ENCODE measurements around the gene EEF1AKMT1. TPM values are rescaled to one million over a fixed set of nuclear protein-coding genes. Genes with fewer than 3 reads are reported as not detected.
"Not testable (repeated sequence)": the region's sequence is repeated elsewhere in the genome, so short reads cannot be mapped to it uniquely, and the experiment has no call there.

EEF1AKMT1 gene
- total RNA-seq, 4 donors from 2014 or later = 7.5 to 15.2 (median 10.3) TPM

DNA sequence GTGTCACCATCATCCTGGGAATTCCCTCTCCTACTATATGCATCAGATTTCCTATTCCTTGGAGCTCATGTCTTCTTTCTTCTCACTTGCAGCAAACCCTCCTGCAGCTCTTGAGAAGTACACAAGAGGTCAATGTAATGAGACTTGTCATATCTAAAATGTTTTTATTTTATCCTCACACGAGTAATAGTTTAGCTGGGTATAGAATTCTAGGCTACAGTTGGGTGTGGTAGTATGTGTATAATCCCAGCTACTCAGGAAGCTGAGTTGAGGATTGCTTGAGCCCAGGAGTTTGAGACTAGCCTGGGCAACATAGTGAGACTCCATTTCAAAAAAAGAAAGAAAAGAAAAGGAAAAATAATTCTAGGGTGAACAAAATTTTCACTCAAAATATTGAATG lies 24.4 kb downstream of the EEF1AKMT1 start:
- intact Hi-C loops (cut with DNase I) = no loop called here
- TF ChIP-seq POLR2A (IDR thresholded peaks at IDR 0.05) = no peak
- no peak overlapping the region for H3K27ac ChIP-seq
- H3K27me3 ChIP-seq = no peaks in the 10 kb centered on the region
- H3K4me1 ChIP-seq = no peaks in the 10 kb centered on the region
- H3K36me3 ChIP-seq = no peaks in the 10 kb centered on the region
- no peaks in the 10 kb centered on the region for H3K9me3 ChIP-seq
- no peak overlapping the region for H3K4me3 ChIP-seq (replicated peaks in 1 of 3)
- no peak for DNase-seq
- WGBS, 2 donors = 90 to 96% methylated on average over 1 of the region's 1 CpG

DNA sequence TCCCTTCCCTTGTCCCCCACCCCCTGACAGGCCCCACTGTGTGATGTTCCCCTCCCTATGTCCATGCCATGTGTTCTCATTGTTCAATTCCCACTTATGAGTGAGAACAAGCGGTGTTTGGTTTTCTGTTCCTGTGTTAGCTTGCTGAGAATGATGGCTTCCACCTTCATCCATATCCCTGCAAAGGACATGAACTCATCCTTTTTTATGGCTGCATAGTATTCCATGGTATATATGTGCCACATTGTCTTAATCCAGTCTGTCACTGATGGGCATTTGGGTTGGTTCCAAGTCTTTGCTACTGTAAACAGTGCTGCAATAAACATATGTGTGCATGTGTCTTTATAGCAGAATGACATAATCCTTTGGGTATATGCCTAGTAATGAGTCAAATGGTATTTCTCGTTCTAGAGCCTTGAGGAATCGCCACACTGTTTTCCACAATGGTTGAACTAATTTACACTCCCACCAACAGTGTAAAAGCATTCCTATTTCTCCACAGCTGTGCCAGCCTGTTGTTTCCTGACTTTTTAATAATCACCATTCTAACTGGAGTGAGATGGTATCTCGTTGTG lies 29.8 kb downstream of the EEF1AKMT1 start:
- H3K27ac ChIP-seq; H3K9me3 ChIP-seq; H3K27me3 ChIP-seq; H3K36me3 ChIP-seq; H3K4me1 ChIP-seq; DNase-seq; intact Hi-C loops (cut with DNase I); H3K4me3 ChIP-seq (replicated peaks in 1 of 3): not testable (repeated sequence)
- 95 to 100% methylated on average over 4 of the region's 4 CpGs for WGBS, 2 donors

DNA sequence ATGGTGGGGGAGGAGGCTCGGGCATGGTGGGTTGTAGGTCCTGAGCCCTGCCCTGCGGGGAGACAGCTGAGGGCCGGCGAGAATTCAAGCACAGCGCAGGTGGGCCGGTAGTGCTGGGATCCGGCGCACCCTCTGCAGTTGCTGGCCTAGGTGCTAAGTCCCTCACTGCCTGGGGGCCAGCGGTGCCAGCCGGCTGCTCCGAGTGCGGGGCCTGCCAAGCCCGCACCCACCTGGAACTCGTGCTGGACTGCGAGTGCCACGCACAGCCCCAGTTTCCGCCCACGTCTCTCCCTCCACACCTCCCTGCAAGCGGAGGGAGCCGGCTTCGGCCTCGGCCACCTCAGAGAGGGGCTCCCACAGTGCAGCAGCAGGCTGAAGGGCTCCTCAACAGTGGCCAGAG lies 33.7 kb downstream of the EEF1AKMT1 start:
- no peak for DNase-seq

DNA sequence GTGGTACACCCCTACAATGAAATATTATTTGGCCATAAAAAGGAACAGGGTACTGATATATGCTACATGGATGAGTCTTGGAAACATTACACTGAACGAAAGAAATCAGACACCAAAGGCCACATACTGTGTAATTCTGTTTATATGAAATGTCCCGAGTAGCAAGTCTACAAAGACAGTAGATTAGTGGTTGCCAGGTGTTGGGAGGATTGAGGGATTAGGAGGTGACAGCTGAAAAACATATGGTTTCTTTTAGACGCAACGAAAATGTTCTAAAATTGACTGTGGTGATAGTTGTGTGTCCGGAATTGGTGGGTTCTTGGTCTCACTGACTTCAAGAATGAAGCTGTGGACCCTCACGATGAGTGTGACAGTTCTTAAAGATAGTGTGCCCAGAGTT lies 35.1 kb downstream of the EEF1AKMT1 start:
- no peak for DNase-seq
- Histone ChIP-seq H3K9me3 (no peaks in the 10 kb centered on the region), H3K36me3 (no peaks in the 10 kb centered on the region), H3K27ac (no peak overlapping the region), H3K27me3 (no peaks in the 10 kb centered on the region), H3K4me1 (no peaks in the 10 kb centered on the region), H3K4me3 (replicated peaks in 1 of 3) (no peak overlapping the region)
- intact Hi-C loops (cut with DNase I) = no loop called here
- TF ChIP-seq, protein P1, sequence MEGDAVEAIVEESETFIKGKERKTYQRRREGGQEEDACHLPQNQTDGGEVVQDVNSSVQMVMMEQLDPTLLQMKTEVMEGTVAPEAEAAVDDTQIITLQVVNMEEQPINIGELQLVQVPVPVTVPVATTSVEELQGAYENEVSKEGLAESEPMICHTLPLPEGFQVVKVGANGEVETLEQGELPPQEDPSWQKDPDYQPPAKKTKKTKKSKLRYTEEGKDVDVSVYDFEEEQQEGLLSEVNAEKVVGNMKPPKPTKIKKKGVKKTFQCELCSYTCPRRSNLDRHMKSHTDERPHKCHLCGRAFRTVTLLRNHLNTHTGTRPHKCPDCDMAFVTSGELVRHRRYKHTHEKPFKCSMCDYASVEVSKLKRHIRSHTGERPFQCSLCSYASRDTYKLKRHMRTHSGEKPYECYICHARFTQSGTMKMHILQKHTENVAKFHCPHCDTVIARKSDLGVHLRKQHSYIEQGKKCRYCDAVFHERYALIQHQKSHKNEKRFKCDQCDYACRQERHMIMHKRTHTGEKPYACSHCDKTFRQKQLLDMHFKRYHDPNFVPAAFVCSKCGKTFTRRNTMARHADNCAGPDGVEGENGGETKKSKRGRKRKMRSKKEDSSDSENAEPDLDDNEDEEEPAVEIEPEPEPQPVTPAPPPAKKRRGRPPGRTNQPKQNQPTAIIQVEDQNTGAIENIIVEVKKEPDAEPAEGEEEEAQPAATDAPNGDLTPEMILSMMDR (IDR thresholded peaks at IDR 0.05) = no peak
- no peak for TF ChIP-seq POLR2A (IDR thresholded peaks at IDR 0.05)
- 96% methylated on average over 6 of the region's 6 CpGs for WGBS, 2 donors

More for the DNA sequence above, 33.7 kb downstream of the EEF1AKMT1 start:
- H3K27me3 ChIP-seq = no peaks in the 10 kb centered on the region
- H3K9me3 ChIP-seq = no peaks in the 10 kb centered on the region
- H3K27ac ChIP-seq = no peak overlapping the region
- WGBS, 2 donors = 100% methylated on average over 1 of the region's 22 CpGs; no CpG with 5 or more reads in 1 of the 2 donors
- TF ChIP-seq, protein P1 (IDR thresholded peaks at IDR 0.05) = no peak
- no peak for TF ChIP-seq POLR2A (IDR thresholded peaks at IDR 0.05)
- intact Hi-C loops (cut with DNase I) = no loop called here
- H3K36me3 ChIP-seq = no peaks in the 10 kb centered on the region
- H3K4me1 ChIP-seq = no peaks in the 10 kb centered on the region
- H3K4me3 ChIP-seq (replicated peaks in 1 of 3) = no peak overlapping the region

DNA sequence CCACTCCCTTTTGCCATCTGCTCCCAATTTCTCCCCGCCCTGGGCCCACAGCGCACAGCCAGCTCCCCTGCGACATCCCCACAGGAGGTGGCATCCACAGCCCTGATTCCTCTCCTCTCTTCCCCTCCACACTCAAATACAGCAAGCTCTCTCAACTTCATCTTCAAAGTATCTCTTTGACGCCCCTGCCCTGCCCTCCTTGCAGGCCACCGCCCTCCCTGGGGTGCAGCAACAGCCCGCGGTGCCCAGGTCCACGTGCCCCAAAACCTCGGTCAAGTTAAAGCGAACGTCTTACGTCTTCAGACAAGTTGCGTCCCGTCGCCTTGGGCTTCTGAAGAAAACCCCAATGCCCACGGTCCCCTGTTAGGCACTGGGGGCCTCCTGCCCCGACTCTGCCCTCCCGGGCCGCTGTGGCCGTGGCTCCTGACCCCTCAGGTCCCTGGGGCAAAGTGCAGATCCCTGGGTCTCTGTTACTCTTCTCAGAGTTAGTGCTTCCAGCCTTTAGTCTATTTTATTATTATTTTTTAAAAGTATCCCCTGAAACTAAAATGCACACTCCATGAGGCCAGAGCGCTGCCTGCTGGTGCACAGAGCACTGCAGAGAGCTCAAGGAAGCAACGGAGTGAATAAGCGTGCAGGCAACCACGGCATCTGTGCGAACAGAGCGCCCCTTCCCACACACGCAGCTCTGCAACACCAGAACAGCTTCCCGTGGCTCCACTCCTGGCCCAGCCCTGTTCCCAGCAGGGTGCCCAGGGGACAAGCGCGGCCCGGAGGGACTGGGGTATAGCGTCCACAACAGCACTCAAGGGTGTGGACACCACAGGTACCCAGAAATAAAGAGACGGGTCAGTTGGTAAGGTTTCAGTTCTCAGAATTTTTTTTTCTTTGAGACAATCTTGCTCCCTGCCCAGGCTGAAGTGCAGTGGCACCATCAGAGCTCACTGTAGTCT lies 43.9 kb downstream of the EEF1AKMT1 start:
- H3K4me3 ChIP-seq (replicated peaks in 1 of 3) = no peak overlapping the region
- TF ChIP-seq POLR2A (IDR thresholded peaks at IDR 0.05) = no peak
- TF ChIP-seq, protein P1 (IDR thresholded peaks at IDR 0.05) = no peak
- 93 to 96% methylated on average over 33 of the region's 33 CpGs for WGBS, 2 donors
- H3K4me1 ChIP-seq = no peaks in the 10 kb centered on the region
- intact Hi-C loops (cut with DNase I) = no loop called here
- no peak overlapping the region for H3K27ac ChIP-seq
- no peak for DNase-seq
- no peaks in the 10 kb centered on the region for H3K27me3 ChIP-seq
- no peaks in the 10 kb centered on the region for H3K36me3 ChIP-seq
- H3K9me3 ChIP-seq = no peaks in the 10 kb centered on the region
